ENCODE data around the gene ST8SIA5.

DNA sequence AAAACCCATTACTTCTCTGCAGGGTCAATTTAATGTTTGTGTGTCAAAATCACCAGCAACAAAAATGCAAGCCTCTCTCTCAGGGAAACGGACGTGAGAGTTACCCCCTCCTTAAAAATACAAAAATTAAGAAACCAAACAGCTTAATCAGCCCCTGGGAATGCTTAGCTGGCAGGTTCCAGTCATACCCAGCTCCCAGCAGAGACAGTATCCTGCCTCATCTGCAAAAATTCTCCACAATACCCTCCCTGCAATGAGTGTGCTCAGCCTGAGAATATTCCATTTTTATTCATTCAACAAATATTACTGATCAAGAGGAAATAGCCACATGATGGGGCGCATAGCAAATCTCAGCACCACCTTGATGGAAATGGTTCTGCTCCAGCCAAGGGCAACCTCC lies 36.3 kb downstream of the ST8SIA5 start:
- TF ChIP-seq, protein P1, sequence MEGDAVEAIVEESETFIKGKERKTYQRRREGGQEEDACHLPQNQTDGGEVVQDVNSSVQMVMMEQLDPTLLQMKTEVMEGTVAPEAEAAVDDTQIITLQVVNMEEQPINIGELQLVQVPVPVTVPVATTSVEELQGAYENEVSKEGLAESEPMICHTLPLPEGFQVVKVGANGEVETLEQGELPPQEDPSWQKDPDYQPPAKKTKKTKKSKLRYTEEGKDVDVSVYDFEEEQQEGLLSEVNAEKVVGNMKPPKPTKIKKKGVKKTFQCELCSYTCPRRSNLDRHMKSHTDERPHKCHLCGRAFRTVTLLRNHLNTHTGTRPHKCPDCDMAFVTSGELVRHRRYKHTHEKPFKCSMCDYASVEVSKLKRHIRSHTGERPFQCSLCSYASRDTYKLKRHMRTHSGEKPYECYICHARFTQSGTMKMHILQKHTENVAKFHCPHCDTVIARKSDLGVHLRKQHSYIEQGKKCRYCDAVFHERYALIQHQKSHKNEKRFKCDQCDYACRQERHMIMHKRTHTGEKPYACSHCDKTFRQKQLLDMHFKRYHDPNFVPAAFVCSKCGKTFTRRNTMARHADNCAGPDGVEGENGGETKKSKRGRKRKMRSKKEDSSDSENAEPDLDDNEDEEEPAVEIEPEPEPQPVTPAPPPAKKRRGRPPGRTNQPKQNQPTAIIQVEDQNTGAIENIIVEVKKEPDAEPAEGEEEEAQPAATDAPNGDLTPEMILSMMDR (IDR thresholded peaks at IDR 0.05): no peak
- no peak for TF ChIP-seq POLR2AphosphoS5 (IDR thresholded peaks at IDR 0.05)
- no peak for TF ChIP-seq POLR2A (IDR thresholded peaks at IDR 0.05)
- no peak for TF ChIP-seq EP300 (IDR thresholded peaks at IDR 0.05)

Measured in stomach (tissue), 4 donors.